Body of pancreas (tissue), 4 donors: Measurements from ENCODE around the gene ARHGAP12. TPM values are rescaled to one million over a fixed set of nuclear protein-coding genes. Genes with fewer than 3 reads are reported as not detected.

ENCODE experiments used
- ATAC-seq: fragments of 150-250 bp; one replicate; pipeline ENCODE4 v1.9.1; 2016
- DNase-seq, 4 donors: peaks; one replicate each; pipeline ENCODE4 v3.0.0-alpha.2; 2019
- H3K27ac ChIP-seq, 4 donors: fragments of 200-600 bp; sonication (generic); 1 replicate in 3 of 4; 2 replicates in 1 of 4; pipeline versions ENCODE4 v1.5.1 to v1.6.1; 2016 to 2019; ENCODE audit warnings: mild to moderate bottlenecking in 1 of 4, mixed read lengths in 1 of 4, moderate library complexity in 1 of 4
- H3K27me3 ChIP-seq, 2 donors: fragments of 200-600 bp; sonication (generic); one replicate each; pipeline ENCODE4 v1.6.0; 2016; ENCODE audit warnings: mild to moderate bottlenecking in 1 of 2
- H3K36me3 ChIP-seq, 2 donors: fragments of 200-600 bp; sonication (generic); replicated peaks in 1 of 2; 2 replicates each; pipeline ENCODE4 v1.5.1; 2016; ENCODE audit warnings: low read depth in 2 of 2; ENCODE audit not compliant: insufficient read depth in 1 of 2
- H3K4me1 ChIP-seq: fragments of 200-600 bp; sonication (generic); one replicate; pipeline ENCODE4 v1.6.0; 2016
- H3K4me3 ChIP-seq, 2 donors: fragments of 200-600 bp; sonication (generic); 1 replicate in 1 of 2; 2 replicates in 1 of 2; pipeline ENCODE4 v1.5.1; 2016 to 2019
- H3K9me3 ChIP-seq, 3 donors: fragments of 200-600 bp; sonication (generic); 1 replicate in 2 of 3; 2 replicates in 1 of 3; pipeline ENCODE4 v1.5.1; 2016
- POLR2A ChIP-seq, 3 donors: fragments of 450-650 bp; IDR thresholded peaks; one replicate each; pipeline ENCODE4 v1.6.1; 2016; ENCODE audit warnings: antibody characterized with exemption in 3 of 3, mild to moderate bottlenecking in 2 of 3
- WGBS, 2 donors: methylation state at CpG; one replicate each; pipeline ENCODE4 v1.1.5; 2017; 5-methylcytosine and 5-hydroxymethylcytosine counted together
- intact Hi-C: fragments of 100-400 bp; cut with DNase I; formaldehyde crosslinking; loops from one replicate; pipeline ENCODE4 v1.15.1; 2023
- total RNA-seq, 2 donors: library from RNA; depleted of rRNA; stranded (reverse); fragments of >200 nt; gene quantifications; one replicate each; pipeline ENCODE4 v1.1.0, GENCODE V29; 2016
- TF ChIP-seq, protein P1 (sequence below), 7 experiments: fragments of 450-650 bp in 4 of 7; fragments of 200-600 bp in 3 of 7; sonication (generic) in 3 of 7; IDR thresholded peaks; one replicate each; pipeline ENCODE4 v1.5.1; 2016 to 2019; ENCODE audit warnings: antibody characterized with exemption in 7 of 7

The ARHGAP12 gene
- total RNA-seq, 2 donors from 2014 or later = 34.3 to 39.4 TPM

DNA sequence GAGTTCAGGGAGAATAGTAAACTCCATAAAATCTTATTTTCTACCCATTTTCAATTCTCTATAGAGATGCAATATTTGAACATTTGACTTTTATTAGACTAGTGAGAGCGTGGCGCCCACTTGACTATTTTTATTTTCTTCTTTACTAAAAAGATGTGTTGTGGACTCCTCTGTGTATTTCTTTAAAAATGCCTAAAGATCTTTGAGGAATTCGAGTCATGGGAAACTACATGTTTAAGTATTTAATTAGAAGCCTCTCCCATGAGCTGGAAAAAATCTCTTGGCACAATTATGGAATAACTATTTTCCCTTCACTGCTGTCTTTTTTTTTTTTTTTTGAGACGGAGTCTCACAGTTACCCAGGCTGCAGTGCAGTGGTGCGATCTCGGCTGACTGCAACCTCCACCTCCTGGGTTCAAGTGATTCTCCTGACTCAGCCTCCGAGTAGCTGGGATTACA, 124.2 kb downstream of the ARHGAP12 start:
- DNase-seq (no peak), ATAC-seq (no peak)
- Histone ChIP-seq H3K4me1 (no peaks in the 10 kb centered on the region), H3K36me3 (no peaks in the 10 kb centered on the region), H3K4me3 (no peak overlapping the region), H3K9me3 (no peaks in the 10 kb centered on the region), H3K27ac (no peak overlapping the region), H3K27me3 (no peaks in the 10 kb centered on the region)
- WGBS, 2 donors = 85 to 91% methylated on average over 7 of the region's 7 CpGs
- intact Hi-C loops = no loop called here
- TF ChIP-seq POLR2A (IDR thresholded peaks at IDR 0.05) = no peak
- TF ChIP-seq, protein P1, sequence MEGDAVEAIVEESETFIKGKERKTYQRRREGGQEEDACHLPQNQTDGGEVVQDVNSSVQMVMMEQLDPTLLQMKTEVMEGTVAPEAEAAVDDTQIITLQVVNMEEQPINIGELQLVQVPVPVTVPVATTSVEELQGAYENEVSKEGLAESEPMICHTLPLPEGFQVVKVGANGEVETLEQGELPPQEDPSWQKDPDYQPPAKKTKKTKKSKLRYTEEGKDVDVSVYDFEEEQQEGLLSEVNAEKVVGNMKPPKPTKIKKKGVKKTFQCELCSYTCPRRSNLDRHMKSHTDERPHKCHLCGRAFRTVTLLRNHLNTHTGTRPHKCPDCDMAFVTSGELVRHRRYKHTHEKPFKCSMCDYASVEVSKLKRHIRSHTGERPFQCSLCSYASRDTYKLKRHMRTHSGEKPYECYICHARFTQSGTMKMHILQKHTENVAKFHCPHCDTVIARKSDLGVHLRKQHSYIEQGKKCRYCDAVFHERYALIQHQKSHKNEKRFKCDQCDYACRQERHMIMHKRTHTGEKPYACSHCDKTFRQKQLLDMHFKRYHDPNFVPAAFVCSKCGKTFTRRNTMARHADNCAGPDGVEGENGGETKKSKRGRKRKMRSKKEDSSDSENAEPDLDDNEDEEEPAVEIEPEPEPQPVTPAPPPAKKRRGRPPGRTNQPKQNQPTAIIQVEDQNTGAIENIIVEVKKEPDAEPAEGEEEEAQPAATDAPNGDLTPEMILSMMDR (IDR thresholded peaks at IDR 0.05) = no peak

- Histone ChIP-seq H3K27me3 (no peaks in the 10 kb centered on the region), H3K4me1 (no peaks in the 10 kb centered on the region), H3K9me3 (no peaks in the 10 kb centered on the region), H3K36me3 (no peaks in the 10 kb centered on the region), H3K27ac (no peak overlapping the region), H3K4me3 (no peak overlapping the region)
- intact Hi-C loops = no loop called here
- no peak for TF ChIP-seq POLR2A (IDR thresholded peaks at IDR 0.05)
- TF ChIP-seq, protein P1 (IDR thresholded peaks at IDR 0.05) = no peak
- 62 to 83% methylated on average over 8 of the region's 8 CpGs for WGBS, 2 donors
- ATAC-seq (no peak), DNase-seq (no peak)
Measured at GRCh38 chr10:31803606-31804351, 124.9 kb downstream of the ARHGAP12 start.

DNA sequence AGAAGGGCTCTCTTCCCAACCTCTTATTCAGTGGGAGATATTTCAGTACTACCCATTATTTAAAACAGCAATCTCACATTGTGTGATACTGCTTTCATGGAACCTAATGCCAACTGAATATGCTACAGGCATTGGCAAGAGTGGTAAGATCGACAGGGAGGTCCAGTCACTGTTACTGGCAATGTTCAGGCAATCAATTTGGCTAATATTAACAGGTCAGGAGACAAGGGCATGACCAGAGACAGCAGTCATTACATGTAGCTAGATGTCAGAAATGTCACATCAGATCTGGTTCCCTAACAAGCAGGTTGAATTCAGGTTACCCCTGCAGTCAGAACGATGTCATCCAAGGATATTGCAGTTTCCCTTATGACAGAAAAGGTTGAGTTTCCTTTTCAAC, 129.4 kb downstream of the ARHGAP12 start:
- no peaks in the 10 kb centered on the region for H3K27me3 ChIP-seq
- TF ChIP-seq, protein P1 (IDR thresholded peaks at IDR 0.05) = no peak
- TF ChIP-seq POLR2A (IDR thresholded peaks at IDR 0.05) = no peak
- no peaks in the 10 kb centered on the region for H3K36me3 ChIP-seq
- DNase-seq = no peak
- 76 to 78% methylated on average over 2 of the region's 2 CpGs for WGBS, 2 donors
- intact Hi-C loops = loop anchor here (10.0 kb wide), 1 partner anchor 94 kb away; no protein-coding TSS in a partner anchor
- H3K27ac ChIP-seq = no peak overlapping the region
- H3K9me3 ChIP-seq = no peaks in the 10 kb centered on the region
- no peaks in the 10 kb centered on the region for H3K4me1 ChIP-seq
- H3K4me3 ChIP-seq = no peak overlapping the region
- ATAC-seq = peak; percentile 12

GRCh38 chr10:31792745-31793144, 135.9 kb downstream of the ARHGAP12 start:
- Histone ChIP-seq H3K4me1 (no peaks in the 10 kb centered on the region), H3K27ac (no peak overlapping the region), H3K27me3 (no peaks in the 10 kb centered on the region), H3K4me3 (no peak overlapping the region), H3K36me3 (no peaks in the 10 kb centered on the region), H3K9me3 (no peaks in the 10 kb centered on the region)
- TF ChIP-seq, protein P1 (IDR thresholded peaks at IDR 0.05) = no peak
- TF ChIP-seq POLR2A (IDR thresholded peaks at IDR 0.05) = no peak
- ATAC-seq (no peak), DNase-seq (no peak)
- intact Hi-C loops = loop anchor here (10.0 kb wide), 1 partner anchor 88 kb away; no protein-coding TSS in a partner anchor
- WGBS, 2 donors = 97 to 100% methylated on average over 1 of the region's 1 CpG

DNA sequence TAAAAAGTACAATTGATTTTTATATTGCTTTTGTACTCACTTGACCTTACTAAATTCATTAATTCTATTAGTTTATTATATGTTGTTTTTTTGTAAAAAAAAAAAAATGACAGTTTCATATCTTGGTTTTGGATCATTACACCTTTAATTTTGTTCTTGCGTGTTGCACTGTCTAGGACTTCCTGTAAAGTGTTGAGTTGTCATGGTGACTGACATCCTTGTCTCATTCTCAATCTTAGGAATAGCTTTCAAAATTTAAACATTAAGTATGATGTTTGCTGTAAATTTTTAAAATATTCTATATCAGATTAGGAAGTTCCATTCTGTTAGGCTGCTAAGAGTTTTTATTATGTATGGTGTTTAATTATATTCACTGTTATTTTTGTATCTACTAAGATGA, 139.1 kb downstream of the ARHGAP12 start:
- WGBS, 2 donors = 60 to 79% methylated on average over 1 of the region's 1 CpG

More for the DNA sequence above, 139.1 kb downstream of the ARHGAP12 start:
- Histone ChIP-seq H3K27ac (no peak overlapping the region), H3K9me3 (no peaks in the 10 kb centered on the region), H3K36me3 (no peaks in the 10 kb centered on the region), H3K27me3 (no peaks in the 10 kb centered on the region), H3K4me1 (no peaks in the 10 kb centered on the region), H3K4me3 (no peak overlapping the region)
- DNase-seq = no peak
- TF ChIP-seq, protein P1 (IDR thresholded peaks at IDR 0.05) = no peak
- TF ChIP-seq POLR2A (IDR thresholded peaks at IDR 0.05) = no peak
- intact Hi-C loops = no loop called here
- ATAC-seq = no peak
